IMR-90 (cell line): ENCODE measurements around the gene WNK1.
A peak's percentile ranks its signal among the peaks of the same experiment; 100 is the strongest.

Experiments
- BHLHE40 ChIP-seq: fragments of 150-350 bp; IDR thresholded peaks from 2 replicates; pipeline ENCODE4 v1.6.1; 2016; ENCODE audit warnings: mild to moderate bottlenecking, low read depth, low read length
- CTCF ChIP-seq: conservative IDR thresholded peaks from 2 replicates; pipeline ENCODE4 v1.5.1; 2012; ENCODE audit warnings: mild to moderate bottlenecking, low read depth, low read length, improper control_type of control experiment
- ELK1 ChIP-seq: fragments of 150-350 bp; IDR thresholded peaks from 2 replicates; pipeline ENCODE4 v1.6.1; 2016; ENCODE audit warnings: low read depth, mild to moderate bottlenecking, low read length, moderate library complexity, borderline replicate concordance
- MAZ ChIP-seq: IDR thresholded peaks from 2 replicates; pipeline ENCODE4 v1.6.1; 2012; ENCODE audit warnings: low read depth, mild to moderate bottlenecking, low read length, improper control_type of control experiment, moderate library complexity, borderline replicate concordance
- MXI1 ChIP-seq: IDR thresholded peaks from 2 replicates; pipeline ENCODE4 v1.6.1; 2012; ENCODE audit warnings: low read depth, mild to moderate bottlenecking, low read length, moderate library complexity, borderline replicate concordance
- NFE2L2 ChIP-seq: fragments of 150-350 bp; IDR thresholded peaks from 2 replicates; pipeline ENCODE4 v1.6.1; 2016; ENCODE audit warnings: low read depth, mild to moderate bottlenecking, low read length
- POLR2A ChIP-seq: IDR thresholded peaks from 2 replicates; pipeline ENCODE4 v1.6.1; 2012; ENCODE audit warnings: mild to moderate bottlenecking, low read depth, low read length
- RAD21 ChIP-seq: IDR thresholded peaks from 2 replicates; pipeline ENCODE4 v1.6.1; 2012; ENCODE audit warnings: low read length, improper control_type of control experiment
- RCOR1 ChIP-seq: IDR thresholded peaks from 2 replicates; pipeline ENCODE4 v1.6.1; 2012; ENCODE audit warnings: mild to moderate bottlenecking, low read length, improper control_type of control experiment; ENCODE audit not compliant: insufficient replicate concordance
- RFX5 ChIP-seq: IDR thresholded peaks from 2 replicates; pipeline ENCODE4 v1.8.0; 2012; ENCODE audit warnings: low read depth, mild to moderate bottlenecking, low read length, moderate library complexity
- SMC3 ChIP-seq: fragments of 150-350 bp; IDR thresholded peaks from 2 replicates; pipeline ENCODE4 v1.6.1; 2016; ENCODE audit warnings: low read depth, mild to moderate bottlenecking, antibody characterized with exemption, low read length, moderate library complexity
- USF2 ChIP-seq: fragments of 150-350 bp; IDR thresholded peaks from 2 replicates; pipeline ENCODE4 v1.6.1; 2017; ENCODE audit warnings: mild to moderate bottlenecking, antibody characterized with exemption, low read length, low read depth

GRCh38 chr12:752695-753610 is 574 bp downstream of the WNK1 start:
- TF ChIP-seq CTCF = peak; percentile 18; the same call in 1 of the 2 replicates
- no peak for TF ChIP-seq POLR2A
- no peak for TF ChIP-seq SMC3
- 0 out of 2 replicates have a peak, but pooled peaks have one; percentile 30 for TF ChIP-seq MAZ
- TF ChIP-seq RCOR1 = no peak
- no peak for TF ChIP-seq RAD21
- no peak for TF ChIP-seq RFX5
- TF ChIP-seq BHLHE40 = peak; percentile 40
- no peak; the same call in 1 of the 2 replicates for TF ChIP-seq MXI1
- no peak for TF ChIP-seq ELK1
- TF ChIP-seq NFE2L2 = no peak
- TF ChIP-seq USF2 = no peak
